NCI-H1092 treated with DMSO at 0.1 percent for 48 hours (cell line): Measurements from ENCODE around the gene PCBP4.
A peak's percentile ranks its signal among the peaks of the same experiment; 100 is the strongest.

Source experiments
- DNase-seq: peaks from one replicate; lab custom pipeline; 2025; lab: John Stamatoyannopoulos, UW

Gene PCBP4

DNA sequence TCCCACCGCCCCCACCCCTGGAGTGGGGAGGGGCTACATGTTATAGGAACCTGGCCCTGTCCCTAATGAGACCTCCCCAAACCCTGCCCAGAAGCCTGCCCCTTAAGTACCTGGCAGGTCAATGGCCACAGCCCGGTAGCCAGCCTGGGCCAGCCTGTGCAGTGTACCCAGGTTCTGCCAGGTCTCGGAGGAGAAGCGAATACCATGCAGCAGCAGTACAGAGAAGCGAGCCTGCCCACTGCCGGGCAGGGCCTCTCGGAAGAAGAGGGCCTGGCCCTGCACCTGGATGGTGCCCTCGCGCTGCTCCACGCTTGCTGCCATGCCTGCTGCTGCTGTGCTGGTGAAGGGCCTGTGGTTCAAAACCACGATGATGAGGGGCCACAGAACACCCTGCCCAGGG, 4.1 kb upstream of the PCBP4 start:
- DNase-seq, result no peak

- no peak for DNase-seq
Measured at GRCh38 chr3:51970606-51971300, 3.5 kb upstream of the PCBP4 start.

DNA sequence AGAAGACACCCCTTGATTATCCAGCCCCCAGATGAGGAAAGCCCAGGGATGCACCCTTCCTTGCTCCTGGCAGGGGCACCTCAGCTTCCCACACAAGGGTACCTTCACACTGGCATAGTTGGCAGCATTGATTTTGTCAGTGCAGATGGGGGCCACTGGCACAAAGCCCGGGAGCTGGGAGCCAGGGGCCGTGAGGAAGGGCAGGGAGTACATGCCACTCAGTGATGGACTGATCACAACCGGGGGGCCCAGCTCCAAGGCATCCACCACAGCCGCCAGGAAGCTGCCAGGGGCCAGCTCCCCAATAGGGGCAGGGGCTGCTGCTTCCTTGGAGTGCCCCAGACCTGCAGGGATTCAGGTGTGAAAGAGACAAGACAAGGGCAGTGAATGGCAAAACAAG, 2.6 kb upstream of the PCBP4 start:
- DNase-seq, result no peak

DNA sequence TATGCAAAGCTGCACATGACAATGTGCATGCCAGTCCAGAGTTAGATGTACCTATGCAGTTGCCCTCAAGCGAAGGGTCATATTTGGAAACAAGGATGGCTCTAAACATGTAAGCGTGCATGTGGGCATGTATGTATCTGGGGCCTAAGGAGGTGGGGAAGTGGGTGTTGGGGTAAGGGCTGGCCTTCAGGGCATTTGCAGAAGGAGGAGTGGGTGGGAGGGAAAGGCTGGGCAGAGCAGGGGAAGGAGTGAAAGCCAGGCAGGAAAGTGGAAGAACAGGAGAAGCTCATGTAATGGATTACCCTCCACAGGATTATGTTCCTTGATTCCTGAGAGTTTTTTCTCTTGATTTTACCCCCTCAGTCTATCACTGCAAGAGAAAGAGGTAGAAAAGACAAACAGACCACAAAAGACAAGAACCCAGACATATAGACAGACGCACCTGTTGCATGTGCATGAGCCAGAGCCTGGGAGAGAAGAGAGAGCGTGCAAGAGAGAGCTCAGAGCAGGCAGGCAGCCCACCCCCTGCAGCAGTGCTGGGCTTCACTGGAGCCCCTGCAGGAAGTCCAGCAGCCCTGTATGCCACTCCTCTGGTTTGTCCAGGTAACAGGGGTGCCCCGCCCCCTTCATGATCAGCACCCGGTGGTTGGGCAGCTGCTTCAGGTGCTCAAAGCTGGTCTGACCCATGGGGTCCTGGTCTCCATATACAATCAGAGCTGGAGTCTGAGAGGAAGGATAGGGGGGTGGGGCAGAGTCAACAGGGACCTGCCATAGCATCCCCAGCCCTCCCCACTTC, 1.8 kb upstream of the PCBP4 start:
- no peak for DNase-seq

DNA sequence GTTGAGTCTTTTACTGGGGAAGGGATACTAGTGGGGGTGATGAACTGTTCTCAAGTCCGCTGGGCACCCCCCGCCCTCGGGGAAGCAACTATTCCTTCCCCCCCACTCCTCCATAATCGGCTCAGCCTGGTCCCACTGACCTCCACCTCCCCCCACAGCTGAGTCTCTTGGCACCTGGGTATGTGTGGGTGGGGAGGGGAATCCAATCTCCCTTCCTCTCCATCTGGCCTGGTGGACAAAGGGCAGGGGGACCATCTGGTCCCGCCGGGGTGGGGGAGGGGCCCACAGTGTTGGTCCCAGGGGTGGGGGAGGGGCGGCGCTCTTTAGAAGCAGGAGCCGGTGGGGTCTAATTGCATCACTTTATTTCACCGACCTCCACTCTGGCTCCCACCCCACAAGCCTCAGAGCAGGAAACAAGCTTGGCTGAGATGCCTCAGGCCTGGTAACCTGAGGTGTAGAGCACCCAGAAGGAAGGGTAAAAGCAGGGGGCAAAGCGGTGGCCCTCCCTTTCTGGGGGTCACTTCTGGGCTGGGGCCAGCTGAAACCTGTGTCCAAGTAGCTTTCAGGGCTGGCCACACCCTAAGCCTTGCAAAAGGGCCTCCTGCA, 1.0 kb upstream of the PCBP4 start:
- peak; percentile 29 for DNase-seq

DNA sequence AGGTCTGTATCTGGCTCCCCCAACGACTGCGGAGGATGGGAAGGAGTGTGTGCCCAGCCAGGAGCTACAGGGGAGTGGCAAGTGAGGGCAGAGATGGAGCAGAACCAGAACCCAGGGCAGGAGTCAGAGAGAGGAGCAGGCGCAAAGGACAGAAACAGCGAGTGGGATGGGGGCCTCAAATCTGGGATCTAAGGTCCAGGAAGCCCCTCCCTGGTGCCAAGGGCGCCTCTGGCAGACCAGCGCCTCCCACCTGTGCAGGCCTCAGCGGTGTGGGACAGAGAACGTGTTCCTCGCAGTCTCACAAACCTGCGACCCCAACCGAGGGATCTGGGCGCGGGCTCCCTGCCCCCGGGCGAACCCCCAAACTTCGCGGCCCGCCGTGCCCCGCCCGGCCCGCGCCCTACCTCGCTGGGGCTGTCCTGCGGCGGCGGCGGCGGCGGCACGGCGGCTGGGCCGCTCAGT, 301 bp downstream of the PCBP4 start:
- DNase-seq, result no peak

DNA sequence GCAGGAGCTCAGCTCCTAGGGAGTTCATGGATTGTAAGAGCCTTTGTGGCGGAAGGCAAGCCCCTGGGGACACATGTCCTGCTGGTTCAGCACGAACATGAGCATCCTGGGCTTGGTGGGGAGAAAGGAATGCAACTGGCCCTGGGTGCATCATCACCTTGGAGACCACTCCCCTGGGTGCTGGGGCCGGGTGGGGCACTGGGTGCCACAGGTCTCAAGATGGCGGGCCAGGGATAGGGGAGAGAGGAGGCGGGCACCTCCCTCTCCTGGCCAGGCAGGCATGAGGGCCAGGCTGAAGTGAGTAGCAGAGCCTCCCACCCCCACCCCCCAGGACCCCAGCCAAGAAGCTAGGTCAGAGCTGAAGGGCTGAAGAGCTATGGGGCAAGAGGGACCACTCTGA, 768 bp downstream of the PCBP4 start:
- DNase-seq, result no peak

DNA sequence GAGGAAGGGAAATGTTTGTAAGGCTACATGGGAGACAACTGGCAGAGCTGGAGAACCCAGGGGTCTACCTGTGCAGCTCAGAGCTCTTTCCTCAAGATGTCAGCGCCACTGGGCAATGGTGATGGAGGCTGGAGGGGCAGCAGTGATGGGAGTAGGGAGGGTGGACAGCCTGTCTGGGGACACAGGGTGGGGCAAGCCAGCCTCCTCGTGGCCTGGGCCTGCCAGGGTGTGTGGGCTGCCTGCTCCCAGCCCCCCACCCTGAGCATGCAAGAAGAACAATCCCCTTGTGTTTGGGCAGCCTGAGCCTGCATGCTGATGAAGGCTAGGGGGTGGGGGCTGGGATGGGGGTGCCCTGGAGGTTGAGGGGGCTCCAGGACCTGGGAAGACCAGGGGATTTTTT, 1.2 kb downstream of the PCBP4 start:
- DNase-seq, result no peak

- DNase-seq, result no peak
Measured at GRCh38 chr3:51964521-51964920, 2.7 kb downstream of the PCBP4 start.

- peak; percentile 63 for DNase-seq
Measured at GRCh38 chr3:51963951-51964451, 3.3 kb downstream of the PCBP4 start.

DNA sequence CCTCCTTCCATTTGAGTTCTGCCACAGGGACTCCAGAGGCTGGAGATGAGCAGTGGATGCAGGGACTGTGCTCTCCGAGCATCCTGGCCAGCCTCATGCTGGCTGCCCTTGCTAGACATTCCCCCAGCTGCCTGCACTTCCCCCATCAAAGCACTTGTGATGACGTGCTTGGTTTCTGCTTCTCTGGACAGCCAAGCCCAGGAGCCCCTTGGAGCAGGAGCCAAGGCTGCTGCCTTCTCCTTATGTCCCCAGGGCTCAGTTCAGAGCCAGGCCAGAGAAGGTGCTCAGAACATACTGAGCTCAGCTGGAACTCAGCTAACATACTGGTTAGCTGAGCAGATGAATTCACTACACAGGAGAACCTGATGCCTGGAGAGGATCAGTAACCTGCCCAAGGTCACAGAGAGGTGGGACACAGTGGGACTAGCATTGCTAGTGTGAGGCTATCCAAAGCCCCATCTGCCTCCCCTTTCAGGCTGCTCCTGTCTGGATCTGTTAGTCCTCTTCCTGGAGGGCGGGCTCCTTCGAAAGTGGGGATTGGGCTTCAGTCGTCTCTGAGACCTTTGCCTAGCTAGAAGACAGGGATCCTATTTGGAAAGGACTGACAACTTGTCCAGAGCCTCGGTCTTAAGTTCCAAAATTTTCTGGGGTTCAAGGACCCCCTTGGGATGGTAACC, 4.3 kb downstream of the PCBP4 start:
- DNase-seq, result no peak

GRCh38 chr3:51961602-51962569, 5.4 kb downstream of the PCBP4 start:
- no peak for DNase-seq

DNA sequence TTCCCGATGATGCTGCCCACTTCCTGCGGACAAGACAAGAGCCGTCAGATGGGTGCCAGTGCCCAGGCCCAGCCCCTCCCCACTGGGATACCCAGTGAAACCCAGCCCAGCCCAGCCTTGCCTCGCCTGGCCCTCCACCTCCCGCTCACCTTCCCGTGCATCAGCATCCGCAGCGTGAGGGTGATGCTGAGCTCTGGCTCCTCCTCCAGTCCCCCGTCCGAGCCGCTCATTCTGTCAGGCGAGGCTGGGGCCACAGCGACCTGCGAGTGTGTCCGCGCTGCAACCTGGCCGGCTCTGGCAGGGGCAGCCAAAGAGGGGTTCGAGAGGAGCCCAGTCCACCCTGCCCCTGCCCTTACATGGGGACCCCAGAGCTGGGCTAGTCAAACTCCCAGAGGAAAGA, 6.2 kb downstream of the PCBP4 start:
- no peak for DNase-seq

- no peak for DNase-seq
Measured at GRCh38 chr3:51960386-51960785, 6.9 kb downstream of the PCBP4 start.

DNA sequence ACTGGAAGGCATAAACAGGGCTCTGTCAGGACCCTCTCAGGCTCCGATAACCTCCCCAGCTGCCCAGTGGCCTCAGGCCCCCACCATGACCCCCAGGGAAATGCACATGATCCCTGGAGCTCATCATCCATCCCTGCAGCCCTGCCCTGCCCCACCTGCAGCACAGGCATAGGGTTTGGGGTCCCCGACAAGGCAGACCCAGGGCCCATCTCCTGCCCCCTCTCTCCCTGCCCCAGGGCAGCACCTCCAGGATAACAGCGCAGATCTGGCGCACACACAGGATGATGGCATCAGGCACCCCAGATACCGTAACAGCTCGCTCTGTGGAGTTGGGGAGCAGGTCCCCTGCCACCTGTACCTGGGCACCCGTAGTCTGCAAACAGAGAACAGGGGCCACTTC, 7.6 kb downstream of the PCBP4 start:
- no peak for DNase-seq

GRCh38 chr3:51958603-51959521, 8.4 kb downstream of the PCBP4 start:
- DNase-seq, result no peak

GRCh38 chr3:51957520-51958205, 9.6 kb downstream of the PCBP4 start:
- DNase-seq, result no peak

GRCh38 chr3:51955893-51956770, 11.1 kb downstream of the PCBP4 start:
- no peak for DNase-seq
